HL-60/S4 treated with phorbol 12-myristate 13-acetate at 8.2 ng/mL for 4 days and 3 days (cell line): Measurements from ENCODE around the gene SMPDL3A.

Source experiments
- in situ Hi-C: fragments of 300-500 bp; cut with MboI; formaldehyde crosslinking; loops from 2 replicates; pipeline ENCODE4 v1.15.0; 2022; ENCODE audit warnings: low sequenced_read_pairs

Gene SMPDL3A

GRCh38 chr6:122800906-122801305, 11.8 kb downstream of the SMPDL3A start:
- in situ Hi-C loops = no loop called here

GRCh38 chr6:122801397-122801796, 12.3 kb downstream of the SMPDL3A start:
- in situ Hi-C loops = no loop called here

GRCh38 chr6:122803171-122803661, 14.2 kb downstream of the SMPDL3A start:
- in situ Hi-C loops = no loop called here

GRCh38 chr6:122804962-122805485, 16.0 kb downstream of the SMPDL3A start:
- in situ Hi-C loops = no loop called here

- in situ Hi-C loops = no loop called here
These were observed 17.2 kb downstream of the SMPDL3A start for GRCh38 chr6:122806291-122806690.

DNA sequence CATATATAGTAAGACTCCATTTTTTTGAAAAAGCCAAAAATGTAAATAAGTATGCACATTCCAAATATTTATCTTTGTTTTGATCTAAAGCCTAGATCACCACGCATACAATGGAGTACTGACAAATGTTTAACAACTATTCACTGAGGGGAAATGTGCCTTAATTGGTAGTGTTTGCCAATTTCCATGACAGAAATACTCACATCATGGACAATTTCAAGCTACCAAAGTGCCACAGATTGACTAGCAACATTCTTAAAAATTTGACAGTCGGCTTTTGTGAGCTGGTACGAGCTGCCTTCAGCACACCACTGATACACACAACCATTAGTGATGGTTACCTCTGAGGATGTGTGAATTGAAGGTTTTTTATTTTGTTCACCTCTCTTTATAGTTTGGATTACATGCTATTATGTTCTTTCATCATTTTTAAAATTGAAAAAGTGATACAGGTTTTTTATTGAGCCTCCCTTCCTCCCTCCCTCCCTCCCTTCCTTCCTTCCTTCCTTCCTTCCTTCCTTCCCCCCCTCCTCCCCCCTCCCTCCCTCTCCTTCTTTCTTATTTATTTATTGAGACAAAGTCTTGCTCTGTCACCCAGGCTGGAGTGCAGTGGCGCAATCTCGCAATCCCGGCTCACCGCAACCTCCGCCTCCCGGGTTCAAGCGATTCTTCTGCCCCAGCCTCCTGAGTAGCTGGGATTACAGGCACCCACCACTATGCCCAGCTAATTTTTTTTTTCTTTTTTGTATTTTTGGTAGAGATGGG, 19.2 kb downstream of the SMPDL3A start:
- in situ Hi-C loops = no loop called here

- in situ Hi-C loops = no loop called here
These were observed 19.9 kb downstream of the SMPDL3A start for GRCh38 chr6:122809001-122809400.

- in situ Hi-C loops = no loop called here
These were observed 20.6 kb downstream of the SMPDL3A start for GRCh38 chr6:122809691-122810090.

GRCh38 chr6:122810189-122810588, 21.1 kb downstream of the SMPDL3A start:
- in situ Hi-C loops = no loop called here

GRCh38 chr6:122817358-122817757, 28.3 kb downstream of the SMPDL3A start:
- in situ Hi-C loops = no loop called here

GRCh38 chr6:122817766-122818165, 28.7 kb downstream of the SMPDL3A start:
- in situ Hi-C loops = no loop called here

GRCh38 chr6:122818866-122819265, 29.8 kb downstream of the SMPDL3A start:
- in situ Hi-C loops = no loop called here

DNA sequence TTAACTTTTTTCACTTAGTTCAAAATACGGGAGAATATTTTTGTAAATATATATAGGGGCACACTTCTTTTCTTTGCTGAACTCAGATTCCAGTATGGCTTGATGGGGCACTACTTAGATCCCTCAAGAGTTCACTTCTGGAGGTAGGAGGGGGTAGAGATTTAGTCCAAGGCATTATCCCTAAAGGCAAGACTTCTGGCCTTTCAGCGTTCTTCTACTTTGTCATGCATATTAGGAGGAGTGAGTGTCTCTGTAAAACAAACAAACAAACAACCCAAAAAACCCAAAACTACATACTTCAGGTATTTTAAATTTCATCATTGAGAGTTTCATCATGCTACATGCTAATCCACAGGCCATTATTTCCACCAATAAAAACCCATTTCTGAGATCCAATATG, 32.0 kb downstream of the SMPDL3A start:
- in situ Hi-C loops = no loop called here

GRCh38 chr6:122825163-122825562, 36.1 kb downstream of the SMPDL3A start:
- in situ Hi-C loops = loop anchor here (25.0 kb wide), 2 partner anchors 88 to 338 kb away; no protein-coding TSS in a partner anchor

DNA sequence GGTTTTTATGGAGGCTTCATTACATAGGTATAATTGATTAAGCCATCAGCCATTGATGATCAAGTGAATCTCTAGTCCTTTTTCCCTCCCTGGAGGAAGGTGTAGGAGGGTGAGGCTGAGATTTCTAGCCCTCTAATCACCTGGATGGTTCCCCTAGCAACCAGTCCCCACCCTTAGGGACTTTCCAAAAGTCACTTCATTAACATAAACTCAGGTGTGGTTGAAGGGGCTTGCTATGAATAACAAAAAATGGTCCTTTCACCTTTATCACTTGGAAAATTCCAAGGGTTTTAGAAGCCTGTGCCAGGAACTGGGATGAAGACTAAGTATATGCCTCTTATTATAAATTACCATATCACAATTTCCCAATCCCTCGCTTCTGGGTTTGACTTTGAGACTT, 40.4 kb downstream of the SMPDL3A start:
- in situ Hi-C loops = loop anchor here (25.0 kb wide), 2 partner anchors 92 to 342 kb away; no protein-coding TSS in a partner anchor

- in situ Hi-C loops = loop anchor here (25.0 kb wide), 2 partner anchors 94 to 344 kb away; no protein-coding TSS in a partner anchor
These were observed 42.5 kb downstream of the SMPDL3A start for GRCh38 chr6:122831511-122831910.

GRCh38 chr6:122832459-122832858, 43.4 kb downstream of the SMPDL3A start:
- in situ Hi-C loops = loop anchor here (25.0 kb wide), 2 partner anchors 95 to 345 kb away; no protein-coding TSS in a partner anchor

DNA sequence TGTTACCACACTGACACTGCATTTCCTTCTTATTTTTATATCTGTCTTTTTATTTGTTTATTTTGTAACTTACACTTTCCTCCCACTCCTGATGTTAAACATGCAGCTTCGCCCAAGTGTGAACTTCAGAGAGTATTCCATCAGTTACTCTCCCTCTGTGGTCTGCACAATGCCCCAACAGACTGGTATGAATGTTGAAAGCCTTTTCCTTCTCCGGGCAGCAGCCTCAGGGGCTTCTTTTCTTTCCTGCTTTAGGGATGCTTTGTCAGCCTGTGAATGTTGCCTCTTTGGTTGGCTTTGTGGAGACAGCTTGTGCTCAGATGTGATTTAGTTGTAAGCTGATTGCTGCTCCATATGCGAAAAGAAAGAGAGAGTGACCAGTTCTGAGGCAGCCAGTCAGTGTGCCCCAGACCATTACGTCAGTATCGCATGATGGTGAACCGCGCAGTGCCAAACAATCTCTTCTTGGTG, 44.0 kb downstream of the SMPDL3A start:
- in situ Hi-C loops = loop anchor here (25.0 kb wide), 2 partner anchors 96 to 346 kb away; no protein-coding TSS in a partner anchor

- in situ Hi-C loops = loop anchor here (25.0 kb wide), 2 partner anchors 101 to 351 kb away; no protein-coding TSS in a partner anchor
These were observed 49.2 kb downstream of the SMPDL3A start for GRCh38 chr6:122838060-122838780.

GRCh38 chr6:122839472-122839871, 50.4 kb downstream of the SMPDL3A start:
- in situ Hi-C loops = loop anchor here (25.0 kb wide), 2 partner anchors 102 to 352 kb away; no protein-coding TSS in a partner anchor

DNA sequence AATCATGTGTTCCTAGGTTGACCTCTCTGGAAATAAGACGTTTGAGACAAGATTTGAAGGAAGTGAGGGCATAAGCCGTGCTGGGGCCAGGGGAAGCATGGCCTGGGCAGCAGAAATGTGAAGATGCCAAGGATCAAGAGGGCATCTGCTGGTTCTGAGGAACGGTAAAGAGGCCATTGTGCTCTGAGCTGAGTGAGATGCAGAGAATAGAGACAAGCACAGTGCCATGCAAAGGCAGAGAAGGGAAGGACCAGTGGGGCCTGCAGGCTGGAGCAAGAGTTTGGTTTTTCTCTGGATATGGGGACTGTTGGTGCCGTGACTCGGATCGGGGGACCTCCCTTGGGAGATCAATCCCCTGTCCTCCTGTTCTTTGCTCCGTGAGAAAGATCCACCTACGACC, 50.8 kb downstream of the SMPDL3A start:
- in situ Hi-C loops = loop anchor here (25.0 kb wide), 2 partner anchors 103 to 353 kb away; no protein-coding TSS in a partner anchor
